Adrenal gland (tissue), 5 donors: ENCODE measurements around the gene U2SURP.

ENCODE experiments used
- POLR2A ChIP-seq, 2 donors: fragments of 450-650 bp; IDR thresholded peaks; one replicate each; pipeline ENCODE4 v1.6.1; 2017; ENCODE audit warnings: antibody characterized with exemption in 2 of 2, mild to moderate bottlenecking in 2 of 2, moderate library complexity in 1 of 2
- TF ChIP-seq, protein P1 (sequence below), 6 experiments: fragments of 450-650 bp in 4 of 6; fragments of 200-600 bp in 2 of 6; sonication (generic) in 1 of 6; IDR thresholded peaks; 1 replicate in 5 of 6; 2 replicates in 1 of 6; pipeline versions ENCODE4 v1.5.1 to v1.8.0; 2016 to 2021; ENCODE audit warnings: antibody characterized with exemption in 6 of 6, mild to moderate bottlenecking in 2 of 6, moderate library complexity in 1 of 6
- donor health status: DM: no; HTN: no; CAD: no.

DNA sequence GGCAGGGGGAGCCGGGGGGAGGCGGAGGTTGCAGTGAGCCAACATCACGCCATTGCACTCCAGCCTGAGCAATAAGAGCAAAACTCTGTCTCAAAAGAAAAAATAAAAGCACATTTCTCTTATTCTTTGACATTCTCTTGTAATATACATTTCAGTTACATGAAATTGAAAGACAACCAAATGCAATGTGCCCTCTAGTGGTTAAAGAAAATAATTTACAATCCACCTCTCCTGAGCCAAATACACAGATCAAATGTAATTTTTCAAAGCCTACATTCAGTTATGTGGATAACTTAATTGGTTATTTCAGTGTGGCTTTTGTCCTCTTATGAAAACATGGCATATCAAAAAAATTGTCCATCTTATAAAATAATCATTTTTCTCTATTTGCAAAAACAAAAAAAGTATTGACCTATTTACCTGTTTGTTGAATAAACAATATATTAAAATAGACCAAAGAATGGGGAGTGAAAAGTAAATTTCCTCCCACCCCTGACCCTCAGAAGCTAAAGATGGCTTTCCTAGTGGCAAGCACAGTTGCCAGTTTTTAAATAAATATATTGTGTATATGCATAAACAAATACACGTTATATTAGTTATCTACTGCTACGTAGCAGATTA is 14.2 kb upstream of the U2SURP start:
- TF ChIP-seq, protein P1, sequence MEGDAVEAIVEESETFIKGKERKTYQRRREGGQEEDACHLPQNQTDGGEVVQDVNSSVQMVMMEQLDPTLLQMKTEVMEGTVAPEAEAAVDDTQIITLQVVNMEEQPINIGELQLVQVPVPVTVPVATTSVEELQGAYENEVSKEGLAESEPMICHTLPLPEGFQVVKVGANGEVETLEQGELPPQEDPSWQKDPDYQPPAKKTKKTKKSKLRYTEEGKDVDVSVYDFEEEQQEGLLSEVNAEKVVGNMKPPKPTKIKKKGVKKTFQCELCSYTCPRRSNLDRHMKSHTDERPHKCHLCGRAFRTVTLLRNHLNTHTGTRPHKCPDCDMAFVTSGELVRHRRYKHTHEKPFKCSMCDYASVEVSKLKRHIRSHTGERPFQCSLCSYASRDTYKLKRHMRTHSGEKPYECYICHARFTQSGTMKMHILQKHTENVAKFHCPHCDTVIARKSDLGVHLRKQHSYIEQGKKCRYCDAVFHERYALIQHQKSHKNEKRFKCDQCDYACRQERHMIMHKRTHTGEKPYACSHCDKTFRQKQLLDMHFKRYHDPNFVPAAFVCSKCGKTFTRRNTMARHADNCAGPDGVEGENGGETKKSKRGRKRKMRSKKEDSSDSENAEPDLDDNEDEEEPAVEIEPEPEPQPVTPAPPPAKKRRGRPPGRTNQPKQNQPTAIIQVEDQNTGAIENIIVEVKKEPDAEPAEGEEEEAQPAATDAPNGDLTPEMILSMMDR (IDR thresholded peaks at IDR 0.05) = peak; percentile 63 to 80 (median 71)
- TF ChIP-seq POLR2A (IDR thresholded peaks at IDR 0.05) = no peak
